Smooth muscle cell of the brain vasculature (primary cell): Measurements from ENCODE around the gene IKZF1.

Experiments
- DNase-seq: peaks from one replicate; pipeline ENCODE4 v3.0.0-alpha.2; 2012; ENCODE audit warnings: low read depth, low spot score

IKZF1 gene

GRCh38 chr7:50283731-50284130 lies 20.8 kb upstream of the IKZF1 start:
- no peak for DNase-seq

- DNase-seq, result no peak
Measured at GRCh38 chr7:50284296-50284695, 20.2 kb upstream of the IKZF1 start.

GRCh38 chr7:50285269-50285668 lies 19.2 kb upstream of the IKZF1 start:
- DNase-seq, result no peak

- no peak for DNase-seq
Measured at GRCh38 chr7:50287129-50287528, 17.4 kb upstream of the IKZF1 start.

GRCh38 chr7:50292165-50292757 lies 12.3 kb upstream of the IKZF1 start:
- no peak for DNase-seq

- DNase-seq, result no peak
Measured at GRCh38 chr7:50292763-50293162, 11.8 kb upstream of the IKZF1 start.

- no peak for DNase-seq
Measured at GRCh38 chr7:50293509-50294179, 10.9 kb upstream of the IKZF1 start.

GRCh38 chr7:50295133-50295532 lies 9.4 kb upstream of the IKZF1 start:
- no peak for DNase-seq

- no peak for DNase-seq
Measured at GRCh38 chr7:50296799-50297198, 7.7 kb upstream of the IKZF1 start.

GRCh38 chr7:50298811-50299562 lies 5.5 kb upstream of the IKZF1 start:
- DNase-seq, result no peak

- no peak for DNase-seq
Measured at GRCh38 chr7:50300336-50300735, 4.2 kb upstream of the IKZF1 start.

GRCh38 chr7:50302486-50303334 lies 1.8 kb upstream of the IKZF1 start:
- DNase-seq, result no peak

- no peak for DNase-seq
Measured at GRCh38 chr7:50303335-50304128, 984 bp upstream of the IKZF1 start.

GRCh38 chr7:50304911-50305582 lies 531 bp downstream of the IKZF1 start:
- no peak for DNase-seq

- DNase-seq, result no peak
Measured at GRCh38 chr7:50305583-50306493, 1.3 kb downstream of the IKZF1 start.

GRCh38 chr7:50306494-50307367 lies 2.2 kb downstream of the IKZF1 start:
- DNase-seq, result no peak

GRCh38 chr7:50307368-50308032 lies 3.0 kb downstream of the IKZF1 start:
- no peak for DNase-seq

GRCh38 chr7:50308203-50308531 lies 3.7 kb downstream of the IKZF1 start:
- no peak for DNase-seq
